ENCODE measurements around the gene DPYSL5. TPM values are rescaled to one million over a fixed set of nuclear protein-coding genes. Genes with fewer than 3 reads are reported as not detected.

DPYSL5 gene
- total RNA-seq, 3 donors from 2014 or later, result not detected

DNA sequence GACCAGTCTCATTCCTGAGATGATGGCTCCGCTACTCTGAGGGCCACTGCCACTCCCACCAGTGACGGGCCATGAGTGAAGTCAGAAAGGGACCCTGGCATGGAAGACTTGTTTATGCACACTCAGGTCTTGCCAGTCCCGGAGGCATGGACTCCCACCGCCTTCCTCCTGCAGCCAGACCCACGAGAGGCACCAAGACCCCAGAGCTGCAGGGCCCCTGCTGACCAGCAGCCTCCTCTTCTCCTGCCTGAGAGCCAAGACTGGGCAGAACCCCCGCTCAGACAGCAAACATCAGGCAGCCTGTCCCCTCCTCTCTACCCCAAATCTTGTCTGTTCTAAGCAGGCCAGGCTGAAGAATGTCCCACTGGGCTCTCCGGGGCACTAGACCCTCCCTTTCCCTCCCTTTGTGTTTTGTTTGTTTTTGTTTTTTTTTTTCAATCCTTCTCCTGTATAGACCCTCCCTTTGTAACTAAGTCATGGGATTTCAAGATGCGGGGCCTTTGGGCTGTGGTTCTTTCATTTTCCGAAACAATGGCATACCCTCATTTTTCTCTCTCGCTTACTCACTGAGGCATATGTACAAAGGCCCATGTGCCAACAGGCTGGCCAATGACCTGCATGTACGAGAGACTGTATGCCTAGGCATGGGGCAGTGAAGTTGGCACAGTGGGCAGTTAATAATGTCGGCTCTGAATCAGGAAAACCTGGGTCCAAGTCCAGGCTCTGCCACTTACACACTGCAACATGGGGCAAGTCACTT, 98.2 kb downstream of the DPYSL5 start:
- no peaks in the 10 kb centered on the region for H3K9me3 ChIP-seq
- H3K27ac ChIP-seq, result no peak overlapping the region
- peaks cover 0 to 45% of the 10 kb centered on the region in 2 donors for H3K27me3 ChIP-seq
- no peaks in the 10 kb centered on the region for H3K36me3 ChIP-seq
- H3K4me3 ChIP-seq, result no peak overlapping the region
- no peaks in the 10 kb centered on the region for H3K4me1 ChIP-seq
- TF ChIP-seq POLR2A (IDR thresholded peaks at IDR 0.05), result no peak
- no peak for TF ChIP-seq POLR2AphosphoS5 (IDR thresholded peaks at IDR 0.05)
- TF ChIP-seq, protein P1, sequence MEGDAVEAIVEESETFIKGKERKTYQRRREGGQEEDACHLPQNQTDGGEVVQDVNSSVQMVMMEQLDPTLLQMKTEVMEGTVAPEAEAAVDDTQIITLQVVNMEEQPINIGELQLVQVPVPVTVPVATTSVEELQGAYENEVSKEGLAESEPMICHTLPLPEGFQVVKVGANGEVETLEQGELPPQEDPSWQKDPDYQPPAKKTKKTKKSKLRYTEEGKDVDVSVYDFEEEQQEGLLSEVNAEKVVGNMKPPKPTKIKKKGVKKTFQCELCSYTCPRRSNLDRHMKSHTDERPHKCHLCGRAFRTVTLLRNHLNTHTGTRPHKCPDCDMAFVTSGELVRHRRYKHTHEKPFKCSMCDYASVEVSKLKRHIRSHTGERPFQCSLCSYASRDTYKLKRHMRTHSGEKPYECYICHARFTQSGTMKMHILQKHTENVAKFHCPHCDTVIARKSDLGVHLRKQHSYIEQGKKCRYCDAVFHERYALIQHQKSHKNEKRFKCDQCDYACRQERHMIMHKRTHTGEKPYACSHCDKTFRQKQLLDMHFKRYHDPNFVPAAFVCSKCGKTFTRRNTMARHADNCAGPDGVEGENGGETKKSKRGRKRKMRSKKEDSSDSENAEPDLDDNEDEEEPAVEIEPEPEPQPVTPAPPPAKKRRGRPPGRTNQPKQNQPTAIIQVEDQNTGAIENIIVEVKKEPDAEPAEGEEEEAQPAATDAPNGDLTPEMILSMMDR (IDR thresholded peaks at IDR 0.05), result no peak
- intact Hi-C loops (cut with DNase I; ENCODE audit: low total_unique reads), result no loop called here
- no peak for DNase-seq (ENCODE audit: low spot score in 2 of 2)

DNA sequence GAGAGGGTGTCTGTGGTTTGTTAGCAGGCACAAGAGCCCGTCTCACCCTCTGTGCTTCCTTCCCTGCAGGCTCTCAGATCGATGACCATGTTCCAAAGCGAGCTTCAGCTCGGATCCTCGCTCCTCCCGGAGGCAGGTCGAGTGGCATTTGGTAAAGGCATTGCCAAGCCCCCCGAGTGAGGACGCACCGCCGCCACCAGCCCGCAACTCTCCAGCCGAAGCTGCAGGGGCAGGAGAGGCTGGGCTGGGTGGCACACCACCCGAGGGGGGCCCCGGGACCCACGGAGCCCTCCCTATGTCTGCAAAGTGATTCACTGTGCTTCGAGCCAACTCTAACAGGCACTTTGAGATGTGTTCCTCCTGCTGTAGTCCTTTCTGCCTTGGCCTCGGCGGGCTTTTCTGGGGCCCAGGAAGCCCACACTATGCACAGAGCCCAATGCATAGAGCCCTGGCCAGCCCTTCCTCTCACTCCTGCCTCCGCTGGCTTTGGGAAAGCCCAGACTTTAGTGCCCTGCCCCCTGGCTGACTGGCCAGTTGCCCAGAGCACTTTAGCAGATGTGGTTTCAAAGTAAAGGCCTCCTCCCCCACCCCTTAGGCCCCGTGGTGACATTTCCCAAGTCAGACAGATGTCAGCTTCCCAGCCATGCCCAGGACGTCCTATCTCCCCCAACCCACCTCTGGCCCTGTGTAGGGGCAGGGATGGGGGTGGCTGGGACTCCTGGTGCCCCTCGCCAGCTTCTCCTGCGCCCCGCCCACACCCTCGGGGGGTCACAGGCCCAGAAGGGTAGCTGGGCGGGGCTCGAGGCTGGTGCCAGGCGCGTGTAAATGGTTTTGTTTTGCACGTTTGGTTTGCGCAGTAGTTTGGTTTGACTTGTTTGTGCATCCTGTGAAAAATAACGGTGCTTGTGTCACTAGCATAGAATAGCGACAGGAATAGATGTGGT, 99.2 kb downstream of the DPYSL5 start:
- no peak for DNase-seq (ENCODE audit: low spot score in 2 of 2)
- TF ChIP-seq, protein P1 (IDR thresholded peaks at IDR 0.05), result no peak
- TF ChIP-seq POLR2A (IDR thresholded peaks at IDR 0.05) (no peak), POLR2AphosphoS5 (IDR thresholded peaks at IDR 0.05) (no peak)
- intact Hi-C loops (cut with DNase I; ENCODE audit: low total_unique reads), result no loop called here

DNA sequence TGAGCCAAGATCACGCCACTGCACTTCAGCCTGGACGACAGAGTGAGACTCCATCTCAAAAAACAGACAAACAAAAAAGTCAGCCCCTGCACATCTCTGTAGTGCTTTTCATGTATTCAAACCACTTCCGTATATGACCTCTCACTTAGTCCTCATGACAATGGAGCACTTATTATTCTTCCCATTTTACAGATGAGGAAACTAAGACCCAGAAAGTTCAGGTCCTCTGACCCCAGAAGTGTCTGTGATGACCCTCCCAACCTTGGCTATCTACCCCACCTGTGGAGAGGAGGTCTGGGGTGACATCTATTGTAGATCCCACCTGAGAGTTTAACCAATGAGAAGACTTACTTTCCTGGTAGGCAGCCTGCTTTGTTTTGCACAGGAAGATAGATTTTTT, 100.9 kb downstream of the DPYSL5 start:
- Histone ChIP-seq H3K4me1 (no peaks in the 10 kb centered on the region), H3K36me3 (no peaks in the 10 kb centered on the region), H3K27ac (no peak overlapping the region), H3K27me3 (peaks cover 0 to 41% of the 10 kb centered on the region in 2 donors), H3K4me3 (no peak overlapping the region), H3K9me3 (no peaks in the 10 kb centered on the region)
- no peak for DNase-seq (ENCODE audit: low spot score in 2 of 2)
- no peak for TF ChIP-seq POLR2A (IDR thresholded peaks at IDR 0.05)
- TF ChIP-seq, protein P1 (IDR thresholded peaks at IDR 0.05), result no peak
- intact Hi-C loops (cut with DNase I; ENCODE audit: low total_unique reads), result no loop called here

More for the DNA sequence above, 99.2 kb downstream of the DPYSL5 start:
- Histone ChIP-seq H3K9me3 (no peaks in the 10 kb centered on the region), H3K27ac (no peak overlapping the region), H3K4me3 (peak overlapping the region in 1 of 3 donors; percentile 11), H3K36me3 (no peaks in the 10 kb centered on the region), H3K4me1 (no peaks in the 10 kb centered on the region), H3K27me3 (peaks cover 0 to 45% of the 10 kb centered on the region in 2 donors)

DNA sequence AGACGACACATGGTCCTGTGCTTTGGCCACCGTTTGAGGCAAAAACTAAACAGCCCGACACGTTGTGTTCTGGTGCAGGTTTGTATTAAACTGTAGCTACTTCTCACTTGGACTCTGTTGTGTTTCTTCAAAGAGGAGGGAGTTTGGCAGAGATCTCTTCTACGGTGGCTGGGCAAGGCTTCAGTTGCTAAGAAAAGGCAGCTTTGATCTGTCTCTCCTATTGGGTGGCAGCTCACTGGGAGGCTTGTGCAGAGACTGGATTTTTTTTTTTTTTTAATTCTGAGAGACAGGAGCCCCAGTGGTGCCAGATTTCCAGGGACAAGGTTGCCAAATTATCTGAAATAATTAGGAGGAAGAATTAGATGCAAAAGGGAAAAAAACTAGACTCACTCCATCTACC, 102.3 kb downstream of the DPYSL5 start:
- DNase-seq (ENCODE audit: low spot score in 2 of 2), result no peak
- Histone ChIP-seq H3K4me1 (no peaks in the 10 kb centered on the region), H3K9me3 (no peaks in the 10 kb centered on the region), H3K36me3 (no peaks in the 10 kb centered on the region), H3K27me3 (peaks cover 0 to 35% of the 10 kb centered on the region in 2 donors), H3K27ac (no peak overlapping the region), H3K4me3 (no peak overlapping the region)
- no peak for TF ChIP-seq POLR2AphosphoS5 (IDR thresholded peaks at IDR 0.05)
- no peak for TF ChIP-seq POLR2A (IDR thresholded peaks at IDR 0.05)
- TF ChIP-seq, protein P1 (IDR thresholded peaks at IDR 0.05), result no peak
- intact Hi-C loops (cut with DNase I; ENCODE audit: low total_unique reads), result no loop called here

DNA sequence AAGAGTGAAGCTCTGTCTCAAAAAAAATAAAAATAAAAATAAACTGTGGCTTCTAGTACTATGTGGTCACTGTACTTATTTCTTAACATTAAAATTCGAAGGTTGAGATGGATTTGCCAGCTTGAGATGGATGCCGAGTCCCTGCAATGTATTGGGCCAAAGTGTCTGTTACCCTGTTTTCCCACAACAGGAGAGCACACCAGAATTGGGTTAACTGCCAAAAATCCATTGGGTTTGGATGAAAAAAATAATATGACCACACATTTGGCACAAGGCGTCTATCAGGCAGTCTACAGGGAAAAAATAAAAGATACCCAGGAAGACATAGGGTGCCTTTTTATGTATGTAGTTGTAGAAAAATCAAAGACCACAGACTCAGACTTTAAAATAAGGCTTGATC, 103.3 kb downstream of the DPYSL5 start:
- intact Hi-C loops (cut with DNase I; ENCODE audit: low total_unique reads), result no loop called here
- Histone ChIP-seq H3K4me3 (no peak overlapping the region), H3K27me3 (peaks cover 0 to 33% of the 10 kb centered on the region in 2 donors), H3K9me3 (no peaks in the 10 kb centered on the region), H3K36me3 (no peaks in the 10 kb centered on the region), H3K4me1 (no peaks in the 10 kb centered on the region), H3K27ac (no peak overlapping the region)
- TF ChIP-seq POLR2A (IDR thresholded peaks at IDR 0.05) (no peak), POLR2AphosphoS5 (IDR thresholded peaks at IDR 0.05) (no peak)
- TF ChIP-seq, protein P1 (IDR thresholded peaks at IDR 0.05), result no peak
- DNase-seq (ENCODE audit: low spot score in 2 of 2), result no peak
